ENCODE results near the gene MTHFD1L.

GRCh38 chr6:151054306-151054705 lies 188.8 kb downstream of the MTHFD1L start:
- no peak for TF ChIP-seq CTCF (IDR thresholded peaks at IDR 0.05)
- TF ChIP-seq POLR2A (IDR thresholded peaks at IDR 0.05) = no peak
